KMS-11 (cell line): ENCODE results near the gene MTRF1.
A peak's percentile ranks its signal among the peaks of the same experiment; 100 is the strongest.

Experiments
- H2AFZ ChIP-seq: fragments of 200-600 bp; sonication (generic); 2 replicates; pipeline ENCODE4 v1.6.1; 2016; ENCODE audit warnings: antibody characterized with exemption, mixed run types, low read depth
- H3K27ac ChIP-seq: fragments of 200-600 bp; sonication (generic); 2 replicates; pipeline ENCODE4 v1.6.1; 2016; ENCODE audit warnings: mild to moderate bottlenecking, mixed run types
- H3K27me3 ChIP-seq: fragments of 200-600 bp; sonication (generic); 2 replicates; pipeline ENCODE4 v1.6.1; 2017; ENCODE audit warnings: mild to moderate bottlenecking, low read depth, mixed run types, moderate library complexity; ENCODE audit not compliant: insufficient read depth
- H3K36me3 ChIP-seq: fragments of 200-600 bp; sonication (generic); 2 replicates; pipeline ENCODE4 v1.6.1; 2017; ENCODE audit warnings: mild to moderate bottlenecking, mixed run types; ENCODE audit not compliant: insufficient read depth
- H3K4me1 ChIP-seq: fragments of 200-600 bp; sonication (generic); 2 replicates; pipeline ENCODE4 v1.6.1; 2016; ENCODE audit warnings: mild to moderate bottlenecking, low read depth, mixed run types; ENCODE audit not compliant: poor library complexity, severe bottlenecking
- H3K4me2 ChIP-seq: fragments of 200-600 bp; sonication (generic); 2 replicates; pipeline ENCODE4 v1.7.0; 2016; ENCODE audit warnings: mild to moderate bottlenecking, mixed run types
- H3K4me3 ChIP-seq: fragments of 200-600 bp; sonication (generic); IDR thresholded peaks from 2 replicates; pipeline ENCODE4 v1.6.1; 2017; ENCODE audit warnings: low read depth, low read length, mixed read lengths; ENCODE audit not compliant: insufficient read depth
- H3K79me2 ChIP-seq: fragments of 200-600 bp; sonication (generic); 2 replicates; pipeline ENCODE4 v1.6.1; 2016; ENCODE audit warnings: low read depth, mixed run types; ENCODE audit not compliant: insufficient read depth
- H3K9ac ChIP-seq: fragments of 200-600 bp; sonication (generic); 2 replicates; pipeline ENCODE4 v1.6.1; 2016; ENCODE audit warnings: mild to moderate bottlenecking, mixed run types
- H4K20me1 ChIP-seq: fragments of 200-600 bp; sonication (generic); 2 replicates; pipeline ENCODE4 v1.6.1; 2016; ENCODE audit warnings: mild to moderate bottlenecking, mixed run types; ENCODE audit not compliant: insufficient read depth
- TF ChIP-seq, protein P1 (sequence below): fragments of 200-600 bp; sonication (generic); conservative IDR thresholded peaks from 2 replicates; pipeline ENCODE4 v1.6.1; 2017; ENCODE audit warnings: low read depth, mild to moderate bottlenecking, antibody characterized with exemption, low read length, moderate library complexity, mixed read lengths

Gene MTRF1

DNA sequence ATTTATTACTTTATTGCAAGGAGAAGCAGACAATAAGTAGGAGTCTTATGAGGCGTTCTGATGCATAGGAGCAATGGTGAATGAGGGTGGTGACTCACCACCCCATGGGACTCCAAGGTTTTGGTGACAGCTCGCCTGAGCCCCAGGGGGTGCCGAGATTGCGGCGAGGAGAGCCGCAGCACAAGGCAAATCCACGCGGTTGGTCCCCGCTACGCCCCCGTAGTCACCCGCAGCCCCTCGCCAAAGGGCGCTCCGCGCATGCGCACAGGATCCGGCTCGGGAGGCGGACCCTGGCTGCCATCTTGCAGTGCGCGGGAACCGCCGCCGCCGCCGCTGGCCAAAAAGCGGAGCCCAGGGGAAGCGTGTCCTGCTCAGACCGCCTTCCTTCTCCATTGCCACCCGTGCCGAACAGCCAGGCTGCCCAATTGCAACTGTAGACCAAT, 47.6 kb upstream of the MTRF1 start, which contains the start of gene NAA16:
Gene NAA16, plus strand, starts transcription at position 305 of the 443 bp plus-strand sequence. CDS start 262 bp downstream, outside the sequence.
- H3K79me2 ChIP-seq = peaks cover 48% of the 10 kb centered on the region
- no peaks in the 10 kb centered on the region for H4K20me1 ChIP-seq
- no peaks in the 10 kb centered on the region for H3K27me3 ChIP-seq
- H3K27ac ChIP-seq = peak within 1 kb of the TSS; percentile 82
- peaks cover 30% of the 10 kb centered on the region for H3K4me1 ChIP-seq
- peak within 1 kb of the TSS; percentile 91 for H2AFZ ChIP-seq
- H3K9ac ChIP-seq = peak within 1 kb of the TSS; percentile 88
- TF ChIP-seq, protein P1, sequence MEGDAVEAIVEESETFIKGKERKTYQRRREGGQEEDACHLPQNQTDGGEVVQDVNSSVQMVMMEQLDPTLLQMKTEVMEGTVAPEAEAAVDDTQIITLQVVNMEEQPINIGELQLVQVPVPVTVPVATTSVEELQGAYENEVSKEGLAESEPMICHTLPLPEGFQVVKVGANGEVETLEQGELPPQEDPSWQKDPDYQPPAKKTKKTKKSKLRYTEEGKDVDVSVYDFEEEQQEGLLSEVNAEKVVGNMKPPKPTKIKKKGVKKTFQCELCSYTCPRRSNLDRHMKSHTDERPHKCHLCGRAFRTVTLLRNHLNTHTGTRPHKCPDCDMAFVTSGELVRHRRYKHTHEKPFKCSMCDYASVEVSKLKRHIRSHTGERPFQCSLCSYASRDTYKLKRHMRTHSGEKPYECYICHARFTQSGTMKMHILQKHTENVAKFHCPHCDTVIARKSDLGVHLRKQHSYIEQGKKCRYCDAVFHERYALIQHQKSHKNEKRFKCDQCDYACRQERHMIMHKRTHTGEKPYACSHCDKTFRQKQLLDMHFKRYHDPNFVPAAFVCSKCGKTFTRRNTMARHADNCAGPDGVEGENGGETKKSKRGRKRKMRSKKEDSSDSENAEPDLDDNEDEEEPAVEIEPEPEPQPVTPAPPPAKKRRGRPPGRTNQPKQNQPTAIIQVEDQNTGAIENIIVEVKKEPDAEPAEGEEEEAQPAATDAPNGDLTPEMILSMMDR = no peak
- no peak within 1 kb of the TSS for H3K4me3 ChIP-seq
- H3K4me2 ChIP-seq = peak within 1 kb of the TSS; percentile 95
- H3K36me3 ChIP-seq = no peaks in the 10 kb centered on the region

DNA sequence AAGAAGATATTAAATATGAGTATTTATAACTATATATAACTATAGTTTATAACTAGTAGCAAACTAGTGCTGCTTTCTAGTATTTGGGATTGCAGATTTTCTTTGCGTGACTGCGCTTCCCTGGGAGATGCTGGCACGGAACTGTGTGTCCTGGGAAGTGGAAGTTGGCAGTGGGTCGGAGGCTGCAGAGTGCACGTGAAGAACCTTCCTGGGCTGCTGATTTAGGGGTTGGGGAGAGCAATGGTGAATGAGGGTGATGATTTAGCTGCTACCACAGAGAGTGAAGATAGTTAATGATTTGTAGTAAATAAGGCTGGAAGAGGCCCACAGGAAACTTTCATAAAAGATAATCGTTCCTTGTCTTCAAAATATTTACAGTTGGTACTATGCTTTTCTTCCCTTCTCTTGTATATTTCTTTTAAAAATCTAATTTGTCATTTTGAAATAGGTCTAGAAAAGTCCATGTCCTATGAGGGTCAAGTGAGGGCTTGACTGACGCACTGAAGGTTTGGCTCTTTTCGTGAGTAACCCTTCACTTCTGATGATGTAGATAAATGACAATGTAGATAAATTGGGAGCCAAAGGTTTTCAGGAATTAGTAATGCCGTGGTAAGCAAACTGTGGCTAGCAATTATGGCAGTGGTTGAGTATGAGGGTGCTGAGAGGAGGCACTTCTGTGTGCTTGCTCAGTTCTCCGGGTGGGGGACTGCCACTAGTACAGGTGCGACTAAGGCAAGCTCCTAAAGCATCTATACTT, 44.7 kb upstream of the MTRF1 start:
- H3K27me3 ChIP-seq = no peaks in the 10 kb centered on the region
- H3K4me1 ChIP-seq = peaks cover under 1% of the 10 kb centered on the region
- no peak overlapping the region for H3K9ac ChIP-seq
- no peak overlapping the region for H2AFZ ChIP-seq
- H3K36me3 ChIP-seq = no peaks in the 10 kb centered on the region
- no peak overlapping the region for H3K27ac ChIP-seq
- H3K79me2 ChIP-seq = peaks cover 19% of the 10 kb centered on the region
- H4K20me1 ChIP-seq = no peaks in the 10 kb centered on the region
- H3K4me3 ChIP-seq = no peak overlapping the region
- H3K4me2 ChIP-seq = no peak overlapping the region
- TF ChIP-seq, protein P1 = no peak

DNA sequence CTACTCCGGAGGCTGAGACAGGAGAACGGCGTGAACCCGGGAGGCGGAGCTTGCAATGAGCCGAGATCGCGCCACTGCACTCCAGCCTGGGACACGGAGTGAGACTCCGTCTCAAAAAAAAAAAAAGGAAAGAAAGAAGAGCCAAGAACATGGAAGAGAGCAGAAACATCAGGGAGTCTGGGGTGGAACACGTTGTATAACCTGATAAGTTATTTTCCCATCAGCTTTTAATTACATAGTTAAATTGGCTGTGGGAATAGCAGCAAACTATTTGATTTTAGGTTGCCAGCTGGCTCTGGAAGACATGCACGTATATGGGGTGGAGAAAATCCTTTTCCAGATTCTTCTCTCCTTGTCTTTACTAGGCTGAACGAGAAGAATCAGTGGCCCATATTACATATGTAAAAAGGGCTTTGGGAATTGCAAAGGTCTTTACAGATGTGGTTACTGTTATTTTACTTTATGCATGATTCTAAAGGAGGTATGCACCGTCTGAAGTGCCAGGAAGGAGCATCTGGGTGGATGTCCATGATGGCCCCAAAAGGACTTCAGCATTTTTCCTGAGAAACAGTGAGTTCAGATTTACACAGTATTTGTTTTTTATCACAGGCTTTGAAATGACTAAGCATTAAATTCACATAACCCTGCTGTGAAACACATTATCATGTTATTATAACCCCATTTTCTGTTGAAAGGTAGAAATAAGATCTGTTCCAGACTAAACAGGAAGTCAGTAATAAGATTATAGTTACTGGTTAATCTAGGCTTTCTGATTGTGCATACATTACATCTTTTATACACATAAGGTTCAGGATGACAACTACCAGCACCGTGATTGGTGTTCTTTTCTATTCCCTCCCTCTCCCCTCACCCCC, 43.1 kb upstream of the MTRF1 start:
- no peaks in the 10 kb centered on the region for H3K27me3 ChIP-seq
- H3K36me3 ChIP-seq = no peaks in the 10 kb centered on the region
- no peak overlapping the region for H3K27ac ChIP-seq
- no peak overlapping the region for H3K4me2 ChIP-seq
- H2AFZ ChIP-seq = no peak overlapping the region
- H3K9ac ChIP-seq = no peak overlapping the region
- TF ChIP-seq, protein P1 = no peak
- peaks cover 4% of the 10 kb centered on the region; the same call in 1 of the 2 replicates for H3K79me2 ChIP-seq
- H3K4me3 ChIP-seq = no peak overlapping the region
- no peaks in the 10 kb centered on the region for H3K4me1 ChIP-seq
- no peaks in the 10 kb centered on the region for H4K20me1 ChIP-seq

DNA sequence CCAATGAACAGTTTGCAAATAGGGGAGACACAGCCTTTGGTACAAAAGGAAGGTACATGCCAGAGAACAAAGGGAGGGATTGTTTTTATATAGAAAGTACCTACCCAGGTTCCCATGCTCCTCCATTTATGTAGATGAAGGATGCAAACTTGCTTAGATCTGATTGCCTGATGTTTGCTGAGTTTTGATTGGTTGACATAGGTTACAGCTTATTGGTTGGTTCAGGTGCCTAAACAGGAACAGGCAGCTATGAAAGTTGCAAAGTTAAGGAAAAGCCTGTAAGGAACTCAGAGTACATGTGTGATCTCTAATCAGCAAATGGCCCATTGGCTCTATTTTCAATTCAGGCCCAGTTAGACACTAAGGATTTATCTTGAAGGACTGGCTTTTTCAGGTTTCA, 41.2 kb upstream of the MTRF1 start:
- Histone ChIP-seq H3K4me1 (peaks cover 6% of the 10 kb centered on the region), H3K27me3 (no peaks in the 10 kb centered on the region), H3K27ac (no peak overlapping the region), H3K4me3 (no peak overlapping the region), H2AFZ (no peak overlapping the region), H4K20me1 (no peaks in the 10 kb centered on the region), H3K79me2 (no peaks in the 10 kb centered on the region), H3K36me3 (no peaks in the 10 kb centered on the region), H3K9ac (no peak overlapping the region), H3K4me2 (no peak overlapping the region)
- TF ChIP-seq, protein P1 = no peak
